B cell (primary cell): ENCODE data around the gene KISS1. TPM values are rescaled to one million over a fixed set of nuclear protein-coding genes. Genes with fewer than 3 reads are reported as not detected.

ENCODE experiments used
- ATAC-seq: fragments of 200-7000 bp; cut with Tn5 transposase; one replicate; pipeline ENCODE4 v1.10.0; 2021; ENCODE audit warnings: low read depth, mild to moderate bottlenecking, moderate number of reproducible peaks, moderate library complexity
- CTCF ChIA-PET: fragments of 350-600 bp; sonication (Branson Sonifier 250); formaldehyde crosslinking; loops from one replicate; lab custom pipeline; 2021; ENCODE audit warnings: antibody characterized with exemption, inconsistent platforms; lab: Charles Lee
- POLR2A ChIA-PET: fragments of 350-600 bp; sonication (Branson Sonifier 250); formaldehyde crosslinking; loops from one replicate; lab custom pipeline; 2021; ENCODE audit warnings: antibody characterized with exemption; lab: Charles Lee
- DNase-seq: peaks from one replicate; pipeline ENCODE4 v3.0.0; 2013
- H2AFZ ChIP-seq: 2 replicates; pipeline ENCODE4 v1.6.1; 2012; ENCODE audit warnings: mild to moderate bottlenecking, low read depth, low read length; ENCODE audit not compliant: insufficient read depth, poor library complexity, severe bottlenecking
- H3K27ac ChIP-seq, 2 donors: 1 replicate in 1 of 2; 2 replicates in 1 of 2; pipeline ENCODE4 v1.5.1; 2012 to 2013; ENCODE audit warnings: low read length in 2 of 2, mild to moderate bottlenecking in 2 of 2, moderate library complexity in 1 of 2
- H3K27me3 ChIP-seq, 4 experiments: fragments of 200-600 bp in 1 of 4; sonication (generic) in 1 of 4; replicated peaks in 1 of 4; 1 replicate in 2 of 4; 2 replicates in 2 of 4; pipeline versions ENCODE4 v1.6.1 to v1.7.0; 2013 to 2016; ENCODE audit warnings: low read length in 3 of 4, mild to moderate bottlenecking in 2 of 4, mixed read lengths in 1 of 4, moderate library complexity in 1 of 4; ENCODE audit not compliant: insufficient read depth in 4 of 4, control insufficient read depth in 3 of 4; ENCODE audit errors: control extremely low read depth in 1 of 4
- H3K36me3 ChIP-seq, 2 experiments: replicated peaks in 1 of 2; 1 replicate in 1 of 2; 2 replicates in 1 of 2; pipeline versions ENCODE4 v1.6.1 to v1.7.1; 2013; ENCODE audit warnings: low read length in 1 of 2; ENCODE audit not compliant: insufficient read depth in 2 of 2, control insufficient read depth in 1 of 2; ENCODE audit errors: control extremely low read depth in 1 of 2, extremely low read depth in 1 of 2
- H3K4me1 ChIP-seq, 2 donors: fragments of 200-600 bp in 1 of 2; sonication (generic) in 1 of 2; 1 replicate in 1 of 2; 2 replicates in 1 of 2; pipeline versions ENCODE4 v1.5.1 to v1.6.1; 2013 to 2017; ENCODE audit warnings: low read length in 2 of 2; ENCODE audit not compliant: control insufficient read depth in 2 of 2, insufficient read depth in 2 of 2
- H3K4me2 ChIP-seq: replicated peaks from 2 replicates; pipeline ENCODE3; 2012; ENCODE audit warnings: mild to moderate bottlenecking, low read depth, low read length; ENCODE audit not compliant: poor library complexity, severe bottlenecking
- H3K4me3 ChIP-seq, 5 experiments: fragments of 200-600 bp in 1 of 5; sonication (generic) in 1 of 5; 1 replicate in 3 of 5; 2 replicates in 2 of 5; pipeline versions ENCODE4 v1.5.1 to v1.7.0; 2011 to 2016; ENCODE audit warnings: low read length in 4 of 5, mild to moderate bottlenecking in 4 of 5, low read depth in 2 of 5, control low read depth in 1 of 5, moderate library complexity in 1 of 5; ENCODE audit not compliant: insufficient read depth in 1 of 5; ENCODE audit errors: control extremely low read depth in 1 of 5, extremely low read depth in 1 of 5
- H3K79me2 ChIP-seq: fragments of 200-600 bp; sonication (generic); one replicate; pipeline ENCODE4 v1.6.0; 2016; ENCODE audit warnings: low read length; ENCODE audit not compliant: control insufficient read depth, insufficient read depth
- H3K9ac ChIP-seq: fragments of 200-600 bp; sonication (generic); 2 replicates; pipeline ENCODE4 v1.6.1; 2017; ENCODE audit warnings: mild to moderate bottlenecking, low read length, moderate library complexity
- H3K9me3 ChIP-seq, 3 donors: one replicate each; pipeline versions ENCODE4 v1.6.1 to v1.7.1; 2013; ENCODE audit warnings: low read length in 2 of 3; ENCODE audit not compliant: control insufficient read depth in 2 of 3, insufficient read depth in 1 of 3; ENCODE audit errors: control extremely low read depth in 1 of 3
- H4K20me1 ChIP-seq: 2 replicates; pipeline ENCODE4 v1.6.0; 2012; ENCODE audit warnings: mild to moderate bottlenecking, low read length; ENCODE audit not compliant: insufficient read depth, control insufficient read depth, poor library complexity, severe bottlenecking
- H3K27ac Mint-ChIP-seq: one replicate; pipeline ENCODE4 v1.8.0; 2021; ENCODE audit warnings: mixed read lengths
- H3K27me3 Mint-ChIP-seq: one replicate; pipeline ENCODE4 v1.8.0; 2021; ENCODE audit warnings: mixed read lengths
- H3K4me1 Mint-ChIP-seq: one replicate; pipeline ENCODE4 v1.8.0; 2021; ENCODE audit warnings: mixed read lengths
- H3K4me3 Mint-ChIP-seq: one replicate; pipeline ENCODE4 v1.8.0; 2021; ENCODE audit warnings: mixed read lengths
- H3K9me3 Mint-ChIP-seq: one replicate; pipeline ENCODE4 v1.8.0; 2022; ENCODE audit warnings: mixed read lengths; ENCODE audit not compliant: insufficient read depth
- EZH2 ChIP-seq: IDR thresholded peaks from 2 replicates; pipeline ENCODE4 v1.6.1; 2012; ENCODE audit warnings: borderline replicate concordance, low read depth, mild to moderate bottlenecking, moderate library complexity, low read length; ENCODE audit not compliant: insufficient read depth, poor library complexity, severe bottlenecking
- WGBS: methylation state at CpG from one replicate; pipeline ENCODE4 v1.1.5; 2013; ENCODE audit warnings: missing lambda C conversion rate; ENCODE audit not compliant: insufficient coverage; 5-methylcytosine and 5-hydroxymethylcytosine counted together
- intact Hi-C: fragments of 100-400 bp; cut with micrococcal nuclease; formaldehyde crosslinking; loops from one replicate; pipeline ENCODE4 v1.10.0; 2022
- polyA plus RNA-seq: library from polyadenylated mRNA; depleted of rRNA; stranded (reverse); fragments of >200 nt; gene quantifications from 2 replicates; pipeline ENCODE4 v1.2.3, GENCODE V29; 2012
- total RNA-seq, 2 donors: library from RNA; stranded (reverse); fragments of 120-200 nt in 1 of 2; gene quantifications; 1 replicate in 1 of 2; 2 replicates in 1 of 2; pipeline versions ENCODE4 v1.2.3 to v1.2.4, GENCODE V29; 2013 to 2022
- TF ChIP-seq, protein P1 (sequence below): fragments of 200-600 bp; IDR thresholded peaks from one replicate; pipeline ENCODE4 v1.8.0; 2022; ENCODE audit warnings: antibody characterized with exemption, mild to moderate bottlenecking

The KISS1 gene
- total and polyA plus RNA-seq, 2 donors (not counting 1 experiment from before 2014, with no cell fraction given) = not detected

DNA sequence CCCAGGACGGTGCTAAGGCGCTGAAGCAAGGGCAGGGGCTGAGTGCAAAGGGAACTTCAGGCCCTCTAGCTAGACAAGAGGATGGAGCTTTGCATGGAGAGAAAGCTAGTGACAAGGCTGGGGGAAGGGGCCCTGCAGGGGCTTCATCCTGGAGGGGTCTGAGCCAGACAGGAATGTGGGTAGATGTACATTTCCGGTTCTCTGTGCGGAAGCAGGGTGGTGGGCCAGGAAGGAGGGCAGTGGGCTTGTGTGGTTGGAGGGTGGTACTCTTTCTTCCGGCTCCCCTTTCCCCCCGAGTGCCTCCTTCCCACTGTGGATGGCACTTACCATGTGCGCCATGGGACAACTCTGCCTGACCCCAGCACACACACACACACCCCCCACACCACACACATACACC lies 1.5 kb downstream of the KISS1 start:
- intact Hi-C loops = no loop called here
- H3K9ac ChIP-seq = no peak overlapping the region
- 51% methylated on average over 3 of the region's 7 CpGs for WGBS
- TF ChIP-seq, protein P1, sequence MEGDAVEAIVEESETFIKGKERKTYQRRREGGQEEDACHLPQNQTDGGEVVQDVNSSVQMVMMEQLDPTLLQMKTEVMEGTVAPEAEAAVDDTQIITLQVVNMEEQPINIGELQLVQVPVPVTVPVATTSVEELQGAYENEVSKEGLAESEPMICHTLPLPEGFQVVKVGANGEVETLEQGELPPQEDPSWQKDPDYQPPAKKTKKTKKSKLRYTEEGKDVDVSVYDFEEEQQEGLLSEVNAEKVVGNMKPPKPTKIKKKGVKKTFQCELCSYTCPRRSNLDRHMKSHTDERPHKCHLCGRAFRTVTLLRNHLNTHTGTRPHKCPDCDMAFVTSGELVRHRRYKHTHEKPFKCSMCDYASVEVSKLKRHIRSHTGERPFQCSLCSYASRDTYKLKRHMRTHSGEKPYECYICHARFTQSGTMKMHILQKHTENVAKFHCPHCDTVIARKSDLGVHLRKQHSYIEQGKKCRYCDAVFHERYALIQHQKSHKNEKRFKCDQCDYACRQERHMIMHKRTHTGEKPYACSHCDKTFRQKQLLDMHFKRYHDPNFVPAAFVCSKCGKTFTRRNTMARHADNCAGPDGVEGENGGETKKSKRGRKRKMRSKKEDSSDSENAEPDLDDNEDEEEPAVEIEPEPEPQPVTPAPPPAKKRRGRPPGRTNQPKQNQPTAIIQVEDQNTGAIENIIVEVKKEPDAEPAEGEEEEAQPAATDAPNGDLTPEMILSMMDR = no peak
- no peak for TF ChIP-seq EZH2
- Mint-ChIP-seq H3K27me3 (peaks cover 35% of the 10 kb centered on the region), H3K9me3 (no peaks in the 10 kb centered on the region), H3K27ac (no peak overlapping the region), H3K4me1 (peaks cover 7% of the 10 kb centered on the region), H3K4me3 (no peak overlapping the region)
- H4K20me1 ChIP-seq = no peaks in the 10 kb centered on the region
- ATAC-seq (no peak), DNase-seq (no peak)
- CTCF ChIA-PET = interaction anchor here (0.6 kb wide), 1 partner anchor 172 kb away, joined by 3 read pairs; no protein-coding TSS in a partner anchor
- POLR2A ChIA-PET = no interaction called here
- H3K4me3 ChIP-seq = no peak overlapping the region
- H3K27ac ChIP-seq = no peak overlapping the region
- no peaks in the 10 kb centered on the region for H3K9me3 ChIP-seq
- peaks cover 4 to 8% of the 10 kb centered on the region in 2 donors for H3K4me1 ChIP-seq
- no peak overlapping the region for H2AFZ ChIP-seq
- peaks cover 0 to 20% (median 5%) of the 10 kb centered on the region in 4 experiments for H3K27me3 ChIP-seq
- no peaks in the 10 kb centered on the region for H3K36me3 ChIP-seq
- no peaks in the 10 kb centered on the region for H3K79me2 ChIP-seq
- H3K4me2 ChIP-seq = no peak overlapping the region

DNA sequence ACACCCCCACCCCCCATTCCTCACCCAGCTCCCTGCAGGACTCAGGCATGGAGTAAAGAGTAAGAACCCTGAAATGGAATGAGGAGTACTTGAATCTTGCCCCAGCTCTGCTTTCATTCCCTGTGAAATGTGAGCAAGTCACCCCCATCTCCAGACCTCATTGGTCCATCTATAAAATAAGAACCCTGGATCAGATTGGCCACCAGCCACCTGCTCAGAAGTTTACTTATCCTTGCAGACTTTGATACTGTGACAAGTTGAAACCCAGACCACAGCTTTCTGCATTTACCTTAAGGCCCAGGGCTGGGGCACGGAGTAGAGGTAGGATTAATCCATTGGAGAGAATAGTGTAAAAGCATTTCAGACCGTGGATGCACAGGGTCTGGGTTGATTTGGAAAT lies 2.2 kb downstream of the KISS1 start:
- no peak for DNase-seq

More for the DNA sequence above, 2.2 kb downstream of the KISS1 start:
- TF ChIP-seq EZH2 = no peak
- TF ChIP-seq, protein P1 = no peak
- peaks cover 9 to 13% of the 10 kb centered on the region in 2 donors for H3K4me1 ChIP-seq
- H3K9me3 ChIP-seq = no peaks in the 10 kb centered on the region
- no peak overlapping the region for H3K9ac ChIP-seq
- no peak overlapping the region for H3K27ac ChIP-seq
- H3K4me1 Mint-ChIP-seq = peaks cover 13% of the 10 kb centered on the region
- peaks cover 0 to 27% (median 9%) of the 10 kb centered on the region in 4 experiments for H3K27me3 ChIP-seq
- no peak overlapping the region for H3K27ac Mint-ChIP-seq
- peaks cover 42% of the 10 kb centered on the region for H3K27me3 Mint-ChIP-seq
- intact Hi-C loops = no loop called here
- no peak overlapping the region for H2AFZ ChIP-seq
- H3K9me3 Mint-ChIP-seq = no peaks in the 10 kb centered on the region
- CTCF ChIA-PET = interaction anchor here (0.6 kb wide), 1 partner anchor 172 kb away, joined by 3 read pairs; no protein-coding TSS in a partner anchor
- H3K79me2 ChIP-seq = no peaks in the 10 kb centered on the region
- POLR2A ChIA-PET = no interaction called here
- no peak overlapping the region for H3K4me2 ChIP-seq
- 79% methylated on average over 2 of the region's 2 CpGs for WGBS
- H3K4me3 ChIP-seq = no peak overlapping the region
- no peak for ATAC-seq
- H4K20me1 ChIP-seq = no peaks in the 10 kb centered on the region
- H3K4me3 Mint-ChIP-seq = no peak overlapping the region
- no peaks in the 10 kb centered on the region for H3K36me3 ChIP-seq
